ENCODE results near the gene JCAD.

DNA sequence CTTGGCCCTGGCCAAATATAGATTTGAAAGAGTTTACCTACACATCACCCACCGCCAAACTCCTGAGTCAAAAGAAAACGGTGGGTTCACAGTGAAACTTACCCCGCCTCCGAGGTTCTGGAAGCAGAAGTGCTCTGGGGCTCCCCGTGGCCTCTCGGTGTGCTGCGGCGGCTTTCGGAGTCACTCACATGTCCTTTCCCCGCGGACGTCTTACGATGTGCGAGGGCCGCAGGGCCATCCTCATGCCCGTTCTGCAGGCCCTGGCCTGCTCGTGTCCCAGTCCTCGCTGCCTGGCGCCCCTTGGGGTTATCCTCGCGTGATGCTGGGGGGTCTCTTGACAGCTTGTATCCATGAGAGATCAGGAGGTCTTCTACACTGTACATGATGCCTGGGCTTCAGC is 12.0 kb downstream of the JCAD start:
- TF ChIP-seq, protein P1, sequence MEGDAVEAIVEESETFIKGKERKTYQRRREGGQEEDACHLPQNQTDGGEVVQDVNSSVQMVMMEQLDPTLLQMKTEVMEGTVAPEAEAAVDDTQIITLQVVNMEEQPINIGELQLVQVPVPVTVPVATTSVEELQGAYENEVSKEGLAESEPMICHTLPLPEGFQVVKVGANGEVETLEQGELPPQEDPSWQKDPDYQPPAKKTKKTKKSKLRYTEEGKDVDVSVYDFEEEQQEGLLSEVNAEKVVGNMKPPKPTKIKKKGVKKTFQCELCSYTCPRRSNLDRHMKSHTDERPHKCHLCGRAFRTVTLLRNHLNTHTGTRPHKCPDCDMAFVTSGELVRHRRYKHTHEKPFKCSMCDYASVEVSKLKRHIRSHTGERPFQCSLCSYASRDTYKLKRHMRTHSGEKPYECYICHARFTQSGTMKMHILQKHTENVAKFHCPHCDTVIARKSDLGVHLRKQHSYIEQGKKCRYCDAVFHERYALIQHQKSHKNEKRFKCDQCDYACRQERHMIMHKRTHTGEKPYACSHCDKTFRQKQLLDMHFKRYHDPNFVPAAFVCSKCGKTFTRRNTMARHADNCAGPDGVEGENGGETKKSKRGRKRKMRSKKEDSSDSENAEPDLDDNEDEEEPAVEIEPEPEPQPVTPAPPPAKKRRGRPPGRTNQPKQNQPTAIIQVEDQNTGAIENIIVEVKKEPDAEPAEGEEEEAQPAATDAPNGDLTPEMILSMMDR (IDR thresholded peaks at IDR 0.05), result no peak
- no peak for TF ChIP-seq POLR2AphosphoS5 (IDR thresholded peaks at IDR 0.05)
- no peak for TF ChIP-seq POLR2A (IDR thresholded peaks at IDR 0.05)
- TF ChIP-seq EP300 (IDR thresholded peaks at IDR 0.05), result no peak

Measured in suprapubic skin (tissue), 4 donors.